Mucosa of stomach (tissue), 1 donor: ENCODE data around the gene ACTN2.

Experiments
- H3K27me3 ChIP-seq: one replicate; pipeline ENCODE4 v1.7.0; 2013; ENCODE audit warnings: mild to moderate bottlenecking, low read length; ENCODE audit not compliant: control insufficient read depth, insufficient read depth
- H3K36me3 ChIP-seq: one replicate; pipeline ENCODE4 v1.7.0; 2013; ENCODE audit warnings: low read length; ENCODE audit not compliant: control insufficient read depth, insufficient read depth
- H3K4me1 ChIP-seq: one replicate; pipeline ENCODE4 v1.7.0; 2013; ENCODE audit warnings: mild to moderate bottlenecking, low read length; ENCODE audit not compliant: control insufficient read depth, insufficient read depth
- H3K4me3 ChIP-seq: one replicate; pipeline ENCODE4 v1.7.0; 2013; ENCODE audit warnings: low read length
- H3K9ac ChIP-seq: one replicate; pipeline ENCODE4 v1.7.0; 2013; ENCODE audit warnings: mild to moderate bottlenecking, low read length, moderate library complexity
- H3K9me3 ChIP-seq: one replicate; pipeline ENCODE4 v1.7.0; 2013; ENCODE audit warnings: mild to moderate bottlenecking, low read length, moderate library complexity; ENCODE audit not compliant: control insufficient read depth
- donor health status: Pancreatic carcinoma.

The ACTN2 gene

GRCh38 chr1:236799001-236799400 lies 112.7 kb downstream of the ACTN2 start:
- no peaks in the 10 kb centered on the region for H3K27me3 ChIP-seq
- no peaks in the 10 kb centered on the region for H3K9me3 ChIP-seq
- no peak overlapping the region for H3K4me3 ChIP-seq
- no peaks in the 10 kb centered on the region for H3K36me3 ChIP-seq
- H3K4me1 ChIP-seq: peaks cover 21% of the 10 kb centered on the region
- no peak overlapping the region for H3K9ac ChIP-seq

- H3K4me3 ChIP-seq: no peak overlapping the region
- peaks cover 21% of the 10 kb centered on the region for H3K4me1 ChIP-seq
- no peaks in the 10 kb centered on the region for H3K36me3 ChIP-seq
- no peaks in the 10 kb centered on the region for H3K27me3 ChIP-seq
- H3K9ac ChIP-seq: no peak overlapping the region
- no peaks in the 10 kb centered on the region for H3K9me3 ChIP-seq
Observed at GRCh38 chr1:236800002-236800620, 113.8 kb downstream of the ACTN2 start.

GRCh38 chr1:236800623-236801022 lies 114.3 kb downstream of the ACTN2 start:
- Histone ChIP-seq H3K4me1 (peaks cover 21% of the 10 kb centered on the region), H3K27me3 (no peaks in the 10 kb centered on the region), H3K9me3 (no peaks in the 10 kb centered on the region), H3K4me3 (no peak overlapping the region), H3K9ac (no peak overlapping the region), H3K36me3 (no peaks in the 10 kb centered on the region)

GRCh38 chr1:236802264-236802663 lies 116.0 kb downstream of the ACTN2 start:
- Histone ChIP-seq H3K9me3 (no peaks in the 10 kb centered on the region), H3K4me1 (peaks cover 21% of the 10 kb centered on the region), H3K9ac (no peak overlapping the region), H3K27me3 (no peaks in the 10 kb centered on the region), H3K4me3 (no peak overlapping the region), H3K36me3 (no peaks in the 10 kb centered on the region)

GRCh38 chr1:236806634-236807033 lies 120.3 kb downstream of the ACTN2 start:
- Histone ChIP-seq H3K4me3 (no peak overlapping the region), H3K9me3 (no peaks in the 10 kb centered on the region), H3K4me1 (peaks cover 6% of the 10 kb centered on the region), H3K27me3 (no peaks in the 10 kb centered on the region), H3K9ac (no peak overlapping the region), H3K36me3 (no peaks in the 10 kb centered on the region)

GRCh38 chr1:236808005-236808404 lies 121.7 kb downstream of the ACTN2 start:
- no peak overlapping the region for H3K9ac ChIP-seq
- no peaks in the 10 kb centered on the region for H3K9me3 ChIP-seq
- H3K4me1 ChIP-seq: peaks cover 3% of the 10 kb centered on the region
- H3K36me3 ChIP-seq: no peaks in the 10 kb centered on the region
- no peak overlapping the region for H3K4me3 ChIP-seq
- no peaks in the 10 kb centered on the region for H3K27me3 ChIP-seq

GRCh38 chr1:236808564-236809130 lies 122.3 kb downstream of the ACTN2 start:
- Histone ChIP-seq H3K36me3 (no peaks in the 10 kb centered on the region), H3K4me3 (no peak overlapping the region), H3K27me3 (no peaks in the 10 kb centered on the region), H3K9me3 (no peaks in the 10 kb centered on the region), H3K4me1 (peaks cover 3% of the 10 kb centered on the region), H3K9ac (no peak overlapping the region)

- H3K4me1 ChIP-seq: peaks cover 3% of the 10 kb centered on the region
- no peak overlapping the region for H3K9ac ChIP-seq
- H3K36me3 ChIP-seq: no peaks in the 10 kb centered on the region
- no peaks in the 10 kb centered on the region for H3K9me3 ChIP-seq
- H3K4me3 ChIP-seq: no peak overlapping the region
- H3K27me3 ChIP-seq: no peaks in the 10 kb centered on the region
Observed at GRCh38 chr1:236809148-236809547, 122.8 kb downstream of the ACTN2 start.

GRCh38 chr1:236810018-236810417 lies 123.7 kb downstream of the ACTN2 start:
- Histone ChIP-seq H3K36me3 (no peaks in the 10 kb centered on the region), H3K4me1 (peaks cover 3% of the 10 kb centered on the region), H3K4me3 (no peak overlapping the region), H3K27me3 (no peaks in the 10 kb centered on the region), H3K9me3 (no peaks in the 10 kb centered on the region), H3K9ac (no peak overlapping the region)

GRCh38 chr1:236812334-236813030 lies 126.2 kb downstream of the ACTN2 start:
- H3K9me3 ChIP-seq: no peaks in the 10 kb centered on the region
- peaks cover 3% of the 10 kb centered on the region for H3K4me1 ChIP-seq
- no peak overlapping the region for H3K4me3 ChIP-seq
- peaks cover 6% of the 10 kb centered on the region for H3K36me3 ChIP-seq
- H3K9ac ChIP-seq: no peak overlapping the region
- H3K27me3 ChIP-seq: no peaks in the 10 kb centered on the region
